Tibial nerve (tissue), 4 donors: Measurements from ENCODE around the gene FBP1. TPM values are rescaled to one million over a fixed set of nuclear protein-coding genes. Genes with fewer than 3 reads are reported as not detected.
"Not testable (repeated sequence)": the region's sequence is repeated elsewhere in the genome, so short reads cannot be mapped to it uniquely, and the experiment has no call there.

Experiments
- DNase-seq, 2 donors: peaks; one replicate each; pipeline ENCODE4 v3.0.0-alpha.2; 2019; ENCODE audit warnings: low spot score in 2 of 2
- H3K27ac ChIP-seq, 4 donors: fragments of 200-600 bp; sonication (generic) in 3 of 4; one replicate each; pipeline ENCODE4 v1.5.1; 2017 to 2019; ENCODE audit warnings: mild to moderate bottlenecking in 1 of 4
- H3K27me3 ChIP-seq, 2 donors: fragments of 200-600 bp; sonication (generic) in 1 of 2; one replicate each; pipeline versions ENCODE4 v1.5.1 to v1.6.0; 2017 to 2019
- H3K36me3 ChIP-seq, 3 donors: fragments of 200-600 bp; sonication (generic); one replicate each; pipeline ENCODE4 v1.5.1; 2018 to 2019
- H3K4me1 ChIP-seq, 4 donors: fragments of 200-600 bp; sonication (generic) in 3 of 4; one replicate each; pipeline ENCODE4 v1.5.1; 2017 to 2019
- H3K4me3 ChIP-seq, 4 donors: fragments of 200-600 bp; sonication (generic) in 3 of 4; one replicate each; pipeline ENCODE4 v1.5.1; 2017 to 2019; ENCODE audit warnings: mild to moderate bottlenecking in 1 of 4, moderate library complexity in 1 of 4
- H3K9me3 ChIP-seq, 4 donors: fragments of 200-600 bp; sonication (generic) in 3 of 4; one replicate each; pipeline ENCODE4 v1.5.1; 2017 to 2019
- EP300 ChIP-seq, 2 donors: sonication (generic); formaldehyde crosslinking; IDR thresholded peaks; one replicate each; pipeline ENCODE4 v1.6.1; 2017; ENCODE audit warnings: antibody characterized with exemption in 2 of 2, mild to moderate bottlenecking in 1 of 2
- POLR2A ChIP-seq, 2 donors: fragments of 450-650 bp; IDR thresholded peaks; one replicate each; pipeline ENCODE4 v1.6.1; 2017; ENCODE audit warnings: antibody characterized with exemption in 2 of 2, mild to moderate bottlenecking in 2 of 2, moderate library complexity in 2 of 2
- WGBS, 2 donors: methylation state at CpG; one replicate each; pipeline ENCODE4 v1.1.5; 2018; 5-methylcytosine and 5-hydroxymethylcytosine counted together
- total RNA-seq, 4 donors: library from RNA; depleted of rRNA; stranded (reverse); fragments of >200 nt; gene quantifications; one replicate each; pipeline ENCODE4 v1.1.0, GENCODE V29; 2016
- TF ChIP-seq, protein P1 (sequence below), 5 experiments: fragments of 200-600 bp in 3 of 5; fragments of 450-650 bp in 2 of 5; sonication (generic) in 3 of 5; IDR thresholded peaks; one replicate each; pipeline ENCODE4 v1.5.1; 2016 to 2019; ENCODE audit warnings: antibody characterized with exemption in 5 of 5, mild to moderate bottlenecking in 3 of 5, moderate library complexity in 2 of 5

Gene FBP1
- total RNA-seq, 4 donors from 2014 or later, result 4.8 to 8.6 (median 5.8) TPM

GRCh38 chr9:94568250-94568889, 70.9 kb downstream of the FBP1 start:
- 72 to 85% methylated on average over 3 of the region's 3 CpGs for WGBS, 2 donors
- Histone ChIP-seq H3K27ac (no peak overlapping the region), H3K9me3 (no peaks in the 10 kb centered on the region), H3K4me3 (no peak overlapping the region), H3K4me1 (no peaks in the 10 kb centered on the region), H3K36me3 (no peaks in the 10 kb centered on the region), H3K27me3 (no peaks in the 10 kb centered on the region)
- no peak for DNase-seq
- TF ChIP-seq, protein P1, sequence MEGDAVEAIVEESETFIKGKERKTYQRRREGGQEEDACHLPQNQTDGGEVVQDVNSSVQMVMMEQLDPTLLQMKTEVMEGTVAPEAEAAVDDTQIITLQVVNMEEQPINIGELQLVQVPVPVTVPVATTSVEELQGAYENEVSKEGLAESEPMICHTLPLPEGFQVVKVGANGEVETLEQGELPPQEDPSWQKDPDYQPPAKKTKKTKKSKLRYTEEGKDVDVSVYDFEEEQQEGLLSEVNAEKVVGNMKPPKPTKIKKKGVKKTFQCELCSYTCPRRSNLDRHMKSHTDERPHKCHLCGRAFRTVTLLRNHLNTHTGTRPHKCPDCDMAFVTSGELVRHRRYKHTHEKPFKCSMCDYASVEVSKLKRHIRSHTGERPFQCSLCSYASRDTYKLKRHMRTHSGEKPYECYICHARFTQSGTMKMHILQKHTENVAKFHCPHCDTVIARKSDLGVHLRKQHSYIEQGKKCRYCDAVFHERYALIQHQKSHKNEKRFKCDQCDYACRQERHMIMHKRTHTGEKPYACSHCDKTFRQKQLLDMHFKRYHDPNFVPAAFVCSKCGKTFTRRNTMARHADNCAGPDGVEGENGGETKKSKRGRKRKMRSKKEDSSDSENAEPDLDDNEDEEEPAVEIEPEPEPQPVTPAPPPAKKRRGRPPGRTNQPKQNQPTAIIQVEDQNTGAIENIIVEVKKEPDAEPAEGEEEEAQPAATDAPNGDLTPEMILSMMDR (IDR thresholded peaks at IDR 0.05), result no peak
- no peak for TF ChIP-seq EP300 (IDR thresholded peaks at IDR 0.05)
- no peak for TF ChIP-seq POLR2A (IDR thresholded peaks at IDR 0.05)

- DNase-seq, result no peak
- Histone ChIP-seq H3K27me3 (no peaks in the 10 kb centered on the region), H3K4me3 (no peak overlapping the region), H3K4me1 (no peaks in the 10 kb centered on the region), H3K27ac (no peak overlapping the region), H3K36me3 (no peaks in the 10 kb centered on the region), H3K9me3 (no peaks in the 10 kb centered on the region)
- TF ChIP-seq POLR2A (IDR thresholded peaks at IDR 0.05) (no peak), EP300 (IDR thresholded peaks at IDR 0.05) (no peak)
- TF ChIP-seq, protein P1 (IDR thresholded peaks at IDR 0.05), result no peak
- WGBS, 2 donors, result 89% methylated on average over 2 of the region's 2 CpGs
Measured at GRCh38 chr9:94567271-94567670, 72.0 kb downstream of the FBP1 start.

DNA sequence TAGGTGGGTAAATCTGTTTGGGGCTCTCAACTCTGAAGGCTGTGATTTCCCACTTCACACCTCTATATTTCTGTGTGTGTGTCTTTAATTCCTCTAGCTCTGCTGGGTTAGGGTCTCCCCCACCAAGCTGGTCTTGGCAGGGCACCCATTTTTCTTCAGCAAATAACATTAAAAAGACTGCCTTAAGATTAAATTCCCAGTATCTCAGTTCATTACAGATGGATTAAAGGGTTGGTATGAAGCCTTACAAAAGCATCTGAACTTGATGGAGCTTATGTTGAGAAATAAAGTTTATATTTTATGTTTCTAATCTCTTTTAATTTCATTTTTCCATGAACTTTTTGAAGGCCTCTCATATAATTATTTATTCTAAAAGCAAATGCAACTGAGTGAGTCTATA, 72.8 kb downstream of the FBP1 start:
- DNase-seq, result no peak
- Histone ChIP-seq H3K4me3 (no peak overlapping the region), H3K4me1 (no peaks in the 10 kb centered on the region), H3K27me3 (no peaks in the 10 kb centered on the region), H3K9me3 (no peaks in the 10 kb centered on the region), H3K27ac (no peak overlapping the region), H3K36me3 (no peaks in the 10 kb centered on the region)
- no peak for TF ChIP-seq EP300 (IDR thresholded peaks at IDR 0.05)
- no peak for TF ChIP-seq POLR2A (IDR thresholded peaks at IDR 0.05)
- TF ChIP-seq, protein P1 (IDR thresholded peaks at IDR 0.05), result no peak

DNA sequence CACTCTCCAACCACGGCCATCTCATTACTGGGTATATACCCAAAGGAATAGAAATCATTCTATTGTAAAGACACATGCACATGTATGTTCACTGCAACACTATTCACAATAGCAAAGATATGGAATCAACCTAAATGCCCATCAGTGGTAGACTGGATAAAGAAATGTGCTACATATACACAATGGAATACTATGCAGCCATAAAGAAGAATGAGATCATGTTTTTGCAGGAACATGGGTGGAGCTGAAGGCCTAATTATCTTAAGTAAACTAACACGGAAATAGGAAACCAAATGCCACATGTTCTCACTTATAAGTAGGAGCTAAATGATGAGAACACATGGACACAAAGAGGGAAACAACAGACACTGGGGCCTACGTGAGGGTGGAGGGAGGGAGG, 75.0 kb downstream of the FBP1 start:
- not testable (repeated sequence) for H3K4me3 ChIP-seq, H3K9me3 ChIP-seq, H3K4me1 ChIP-seq, H3K27me3 ChIP-seq, H3K36me3 ChIP-seq, H3K27ac ChIP-seq, DNase-seq
- WGBS, 2 donors, result 53 to 71% methylated on average over 3 of the region's 3 CpGs

- Histone ChIP-seq H3K4me3 (no peak overlapping the region), H3K27ac (no peak overlapping the region), H3K9me3 (no peaks in the 10 kb centered on the region), H3K4me1 (no peaks in the 10 kb centered on the region), H3K27me3 (no peaks in the 10 kb centered on the region), H3K36me3 (no peaks in the 10 kb centered on the region)
- DNase-seq, result no peak
- 67 to 77% methylated on average over 2 of the region's 2 CpGs for WGBS, 2 donors
- TF ChIP-seq, protein P1 (IDR thresholded peaks at IDR 0.05), result no peak
- TF ChIP-seq EP300 (IDR thresholded peaks at IDR 0.05) (no peak), POLR2A (IDR thresholded peaks at IDR 0.05) (no peak)
Measured at GRCh38 chr9:94563548-94563947, 75.8 kb downstream of the FBP1 start.

DNA sequence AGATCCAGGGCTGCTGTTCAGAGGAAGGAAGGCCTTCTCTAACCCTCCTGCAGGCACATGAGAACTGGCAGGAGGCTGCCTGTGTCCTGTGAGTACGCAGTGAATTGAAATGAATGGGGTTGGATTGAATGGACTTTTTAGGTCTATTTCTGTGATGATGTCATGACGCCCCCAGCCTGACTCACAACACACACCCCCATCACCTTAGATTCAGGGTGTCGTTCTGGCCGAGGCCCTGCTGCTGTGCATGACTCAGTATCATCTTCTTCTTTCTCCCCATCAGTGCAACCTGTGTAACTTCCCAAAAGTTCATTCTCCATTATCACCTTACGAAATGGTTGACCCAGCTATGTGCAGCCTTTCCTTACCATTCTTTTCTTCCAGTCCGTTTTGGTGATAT, 79.1 kb downstream of the FBP1 start:
- H3K27ac ChIP-seq, result no peak overlapping the region
- DNase-seq, result no peak
- H3K4me3 ChIP-seq, result no peak overlapping the region
- H3K4me1 ChIP-seq, result no peaks in the 10 kb centered on the region
- no peaks in the 10 kb centered on the region for H3K9me3 ChIP-seq
- no peaks in the 10 kb centered on the region for H3K36me3 ChIP-seq
- H3K27me3 ChIP-seq, result no peaks in the 10 kb centered on the region
- TF ChIP-seq, protein P1 (IDR thresholded peaks at IDR 0.05), result no peak
- TF ChIP-seq EP300 (IDR thresholded peaks at IDR 0.05), result no peak
- TF ChIP-seq POLR2A (IDR thresholded peaks at IDR 0.05), result no peak
- 81 to 86% methylated on average over 6 of the region's 6 CpGs for WGBS, 2 donors
